Gastrocnemius medialis (tissue), 4 donors: Measurements from ENCODE around the gene SF3A1. TPM values are rescaled to one million over a fixed set of nuclear protein-coding genes. Genes with fewer than 3 reads are reported as not detected.

Experiments used
- ATAC-seq, 2 donors: fragments of 150-250 bp; one replicate each; pipeline ENCODE4 v1.9.1; 2016
- DNase-seq, 2 donors: peaks; one replicate each; pipeline ENCODE4 v3.0.0-alpha.2; 2019
- H3K27ac ChIP-seq, 4 donors: fragments of 200-600 bp; sonication (generic); 1 replicate in 1 of 4; 2 replicates in 3 of 4; pipeline ENCODE4 v1.5.1; 2016 to 2018; ENCODE audit warnings: mild to moderate bottlenecking in 2 of 4, moderate library complexity in 1 of 4
- H3K27me3 ChIP-seq, 3 donors: fragments of 200-600 bp; sonication (generic) in 2 of 3; 1 replicate in 1 of 3; 2 replicates in 2 of 3; pipeline versions ENCODE4 v1.5.1 to v1.6.0; 2016 to 2019; ENCODE audit warnings: mild to moderate bottlenecking in 1 of 3, moderate library complexity in 1 of 3
- H3K36me3 ChIP-seq, 2 donors: fragments of 200-600 bp; sonication (generic) in 1 of 2; one replicate each; pipeline ENCODE4 v1.5.1; 2017 to 2018
- H3K4me1 ChIP-seq, 2 donors: fragments of 200-600 bp; sonication (generic) in 1 of 2; one replicate each; pipeline ENCODE4 v1.5.1; 2016 to 2017; ENCODE audit warnings: mild to moderate bottlenecking in 2 of 2
- H3K4me3 ChIP-seq, 4 donors: fragments of 200-600 bp; sonication (generic) in 3 of 4; 1 replicate in 1 of 4; 2 replicates in 3 of 4; pipeline ENCODE4 v1.5.1; 2016 to 2019; ENCODE audit warnings: mild to moderate bottlenecking in 2 of 4
- H3K9me3 ChIP-seq, 3 donors: fragments of 200-600 bp; sonication (generic) in 2 of 3; 1 replicate in 1 of 3; 2 replicates in 2 of 3; pipeline ENCODE4 v1.5.1; 2016 to 2019
- CTCF ChIP-seq, 5 experiments: fragments of 450-650 bp in 3 of 5; fragments of 200-600 bp in 2 of 5; sonication (generic) in 2 of 5; IDR thresholded peaks in 4 of 5; conservative IDR thresholded peaks in 1 of 5; 1 replicate in 4 of 5; 2 replicates in 1 of 5; pipeline ENCODE4 v1.5.1; 2016 to 2019; ENCODE audit warnings: antibody characterized with exemption in 5 of 5, mild to moderate bottlenecking in 3 of 5, moderate library complexity in 3 of 5
- POLR2A ChIP-seq, 2 donors: fragments of 450-650 bp; IDR thresholded peaks; one replicate each; pipeline ENCODE4 v1.6.1; 2017; ENCODE audit warnings: antibody characterized with exemption in 2 of 2, mild to moderate bottlenecking in 2 of 2, moderate library complexity in 2 of 2
- in situ Hi-C, 4 donors: fragments of 200-750 bp; cut with MboI; loops; one replicate each; pipeline versions ENCODE4 v1.15.0 to v1.8.0; 2017; ENCODE audit warnings: low sequenced_read_pairs in 4 of 4
- intact Hi-C: fragments of 100-400 bp; cut with DNase I; formaldehyde crosslinking; loops from one replicate; pipeline ENCODE4 v1.15.1; 2023; ENCODE audit warnings: low total_unique reads
- total RNA-seq, 4 donors: library from RNA; depleted of rRNA; stranded (reverse); fragments of >200 nt; gene quantifications; one replicate each; pipeline versions ENCODE4 v1.1.0 to v1.2.3, GENCODE V29; 2016

Gene SF3A1
- total RNA-seq, 4 donors from 2014 or later, result 36.0 to 145 (median 94.5) TPM

- Histone ChIP-seq H3K4me1 (peaks cover 9 to 20% of the 10 kb centered on the region in 2 donors), H3K4me3 (no peak overlapping the region), H3K9me3 (no peaks in the 10 kb centered on the region), H3K27me3 (no peaks in the 10 kb centered on the region), H3K27ac (no peak overlapping the region), H3K36me3 (peaks cover 5 to 80% of the 10 kb centered on the region in 2 donors)
- no peak for TF ChIP-seq CTCF (IDR thresholded peaks at IDR 0.05 in 4 of 5, conservative IDR thresholded peaks at IDR 0.05 in 1 of 5)
- no peak for TF ChIP-seq POLR2A (IDR thresholded peaks at IDR 0.05)
- intact Hi-C loops (no loop called here), in situ Hi-C loops (no loop called here)
- DNase-seq, result no peak
- ATAC-seq, result no peak
Observed at GRCh38 chr22:30334646-30335045, 22.0 kb downstream of the SF3A1 start.

- Histone ChIP-seq H3K27ac (no peak overlapping the region), H3K4me3 (no peak overlapping the region), H3K4me1 (peaks cover 9 to 20% of the 10 kb centered on the region in 2 donors), H3K9me3 (no peaks in the 10 kb centered on the region), H3K27me3 (no peaks in the 10 kb centered on the region), H3K36me3 (peaks cover 3 to 71% of the 10 kb centered on the region in 2 donors)
- in situ Hi-C loops, result no loop called here
- no peak for ATAC-seq
- intact Hi-C loops, result no loop called here
- DNase-seq, result no peak
- TF ChIP-seq POLR2A (IDR thresholded peaks at IDR 0.05), result no peak
- no peak for TF ChIP-seq CTCF (IDR thresholded peaks at IDR 0.05 in 4 of 5, conservative IDR thresholded peaks at IDR 0.05 in 1 of 5)
Observed at GRCh38 chr22:30333707-30334087, 23.0 kb downstream of the SF3A1 start.

GRCh38 chr22:30332994-30333706, 23.5 kb downstream of the SF3A1 start:
- DNase-seq (no peak), ATAC-seq (no peak)
- TF ChIP-seq CTCF (IDR thresholded peaks at IDR 0.05 in 4 of 5, conservative IDR thresholded peaks at IDR 0.05 in 1 of 5) (no peak), POLR2A (IDR thresholded peaks at IDR 0.05) (no peak)
- no peaks in the 10 kb centered on the region for H3K27me3 ChIP-seq
- no peaks in the 10 kb centered on the region for H3K9me3 ChIP-seq
- H3K27ac ChIP-seq, result no peak overlapping the region
- no peak overlapping the region for H3K4me3 ChIP-seq
- in situ Hi-C loops (no loop called here), intact Hi-C loops (no loop called here)
- peaks cover 3 to 66% of the 10 kb centered on the region in 2 donors for H3K36me3 ChIP-seq
- peaks cover 9 to 20% of the 10 kb centered on the region in 2 donors for H3K4me1 ChIP-seq

- peaks cover 9 to 14% of the 10 kb centered on the region in 2 donors for H3K4me1 ChIP-seq
- no peaks in the 10 kb centered on the region for H3K27me3 ChIP-seq
- DNase-seq (no peak), ATAC-seq (no peak)
- intact Hi-C loops (no loop called here), in situ Hi-C loops (no loop called here)
- peaks cover 3 to 60% of the 10 kb centered on the region in 2 donors for H3K36me3 ChIP-seq
- TF ChIP-seq CTCF (IDR thresholded peaks at IDR 0.05 in 4 of 5, conservative IDR thresholded peaks at IDR 0.05 in 1 of 5) (no peak), POLR2A (IDR thresholded peaks at IDR 0.05) (no peak)
- no peak overlapping the region for H3K4me3 ChIP-seq
- no peaks in the 10 kb centered on the region for H3K9me3 ChIP-seq
- H3K27ac ChIP-seq, result no peak overlapping the region
Observed at GRCh38 chr22:30332551-30332950, 24.1 kb downstream of the SF3A1 start.
